ENCODE measurements around the gene GABRB1. TPM values are rescaled to one million over a fixed set of nuclear protein-coding genes. Genes with fewer than 3 reads are reported as not detected.

Gene GABRB1
- total RNA-seq, 1 experiment from 2014 or later, result not detected

- no peaks in the 10 kb centered on the region for H3K36me3 ChIP-seq (ENCODE audit: low read depth, low read length)
- POLR2A ChIA-PET (ENCODE audit: unreplicated experiment), result no interaction called here
- no peaks in the 10 kb centered on the region for H3K9me2 ChIP-seq (replicated peaks; ENCODE audit: low read length)
- no peak overlapping the region for H3K27ac ChIP-seq (ENCODE audit: low read length)
- no peak overlapping the region for H3K9ac ChIP-seq (ENCODE audit: low read length)
- intact Hi-C loops (cut with micrococcal nuclease), result no loop called here
- no peaks in the 10 kb centered on the region for H4K20me1 ChIP-seq (ENCODE audit: low read length)
- DNase-seq (no peak), ATAC-seq (no peak)
- no TSS peak for BruUV-seq (replicated peaks)
- H3K79me2 ChIP-seq (ENCODE audit: low read length), result no peaks in the 10 kb centered on the region
- H3K4me1 ChIP-seq (ENCODE audit: insufficient read depth, low read length), result no peaks in the 10 kb centered on the region
- CTCF ChIA-PET, result no interaction called here
- no peak overlapping the region for H3K4me2 ChIP-seq (ENCODE audit: low read length)
- no peak overlapping the region for H2AFZ ChIP-seq (ENCODE audit: low read length)
- H3K4me3 ChIP-seq (ENCODE audit: low read length), result no peak overlapping the region
- TF ChIP-seq, protein P1, sequence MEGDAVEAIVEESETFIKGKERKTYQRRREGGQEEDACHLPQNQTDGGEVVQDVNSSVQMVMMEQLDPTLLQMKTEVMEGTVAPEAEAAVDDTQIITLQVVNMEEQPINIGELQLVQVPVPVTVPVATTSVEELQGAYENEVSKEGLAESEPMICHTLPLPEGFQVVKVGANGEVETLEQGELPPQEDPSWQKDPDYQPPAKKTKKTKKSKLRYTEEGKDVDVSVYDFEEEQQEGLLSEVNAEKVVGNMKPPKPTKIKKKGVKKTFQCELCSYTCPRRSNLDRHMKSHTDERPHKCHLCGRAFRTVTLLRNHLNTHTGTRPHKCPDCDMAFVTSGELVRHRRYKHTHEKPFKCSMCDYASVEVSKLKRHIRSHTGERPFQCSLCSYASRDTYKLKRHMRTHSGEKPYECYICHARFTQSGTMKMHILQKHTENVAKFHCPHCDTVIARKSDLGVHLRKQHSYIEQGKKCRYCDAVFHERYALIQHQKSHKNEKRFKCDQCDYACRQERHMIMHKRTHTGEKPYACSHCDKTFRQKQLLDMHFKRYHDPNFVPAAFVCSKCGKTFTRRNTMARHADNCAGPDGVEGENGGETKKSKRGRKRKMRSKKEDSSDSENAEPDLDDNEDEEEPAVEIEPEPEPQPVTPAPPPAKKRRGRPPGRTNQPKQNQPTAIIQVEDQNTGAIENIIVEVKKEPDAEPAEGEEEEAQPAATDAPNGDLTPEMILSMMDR (conservative IDR thresholded peaks at IDR 0.05; ENCODE audit: low read depth, low read length), result no peak
- TF ChIP-seq EZH2phosphoT487 (IDR thresholded peaks at IDR 0.05; ENCODE audit: borderline replicate concordance, low read length), result no peak
- TF ChIP-seq EZH2 (IDR thresholded peaks at IDR 0.05; ENCODE audit: low read length, unreplicated experiment), result no peak
- no peaks in the 10 kb centered on the region for H3K9me3 ChIP-seq (ENCODE audit: low read length)
- H3F3A ChIP-seq (ENCODE audit: low read length, unreplicated experiment), result no peaks in the 10 kb centered on the region
- H3K27me3 ChIP-seq (ENCODE audit: low read length), result no peaks in the 10 kb centered on the region
These were observed 420.3 kb downstream of the GABRB1 start for GRCh38 chr4:47451657-47452056.

DNA sequence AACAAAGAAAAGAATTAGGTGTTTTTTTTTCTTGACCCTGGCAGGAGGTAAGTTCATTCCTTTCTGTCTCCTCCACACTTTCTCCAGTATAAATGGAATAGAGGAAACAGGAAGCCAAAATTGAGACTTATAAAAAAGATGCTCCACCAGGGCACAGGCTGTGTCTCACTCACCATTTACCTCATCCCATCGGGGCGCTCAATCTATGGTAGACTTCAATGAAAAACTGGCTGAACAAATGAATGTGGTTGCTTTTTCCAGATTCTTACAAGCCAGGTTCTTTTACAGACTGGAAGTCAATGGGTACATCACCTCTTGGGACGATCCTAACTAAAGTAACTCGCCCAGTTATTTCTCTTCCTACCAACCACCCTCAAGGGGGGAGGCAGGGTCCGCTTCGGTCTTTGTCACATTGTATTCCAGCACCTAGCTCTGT, 431.4 kb downstream of the GABRB1 start:
- Histone ChIP-seq H3K4me1 (ENCODE audit: insufficient read depth, low read length) (no peaks in the 10 kb centered on the region; the same call in 1 of the 2 replicates), H3K9me3 (ENCODE audit: low read length) (no peaks in the 10 kb centered on the region), H3K27me3 (ENCODE audit: low read length) (no peaks in the 10 kb centered on the region), H3K4me2 (ENCODE audit: low read length) (peak overlapping the region; percentile 81), H3K4me3 (ENCODE audit: low read length) (peak overlapping the region; percentile 70), H3K9ac (ENCODE audit: low read length) (peak overlapping the region; percentile 70), H3F3A (ENCODE audit: low read length, unreplicated experiment) (no peaks in the 10 kb centered on the region), H3K79me2 (ENCODE audit: low read length) (no peaks in the 10 kb centered on the region), H3K9me2 (replicated peaks; ENCODE audit: low read length) (no peaks in the 10 kb centered on the region), H2AFZ (ENCODE audit: low read length) (peak overlapping the region; percentile 96), H3K36me3 (ENCODE audit: low read depth, low read length) (no peaks in the 10 kb centered on the region), H3K27ac (ENCODE audit: low read length) (no peak overlapping the region), H4K20me1 (ENCODE audit: low read length) (no peaks in the 10 kb centered on the region)
- CTCF ChIA-PET, result interaction anchor here (0.9 kb wide), 1 partner anchor 23 kb away, joined by 3 read pairs; the partner anchor contains the start of gene ATP10D
- ATAC-seq (peak; percentile 8), DNase-seq (no peak)
- TF ChIP-seq, protein P1 (conservative IDR thresholded peaks at IDR 0.05; ENCODE audit: low read depth, low read length), result no peak
- TF ChIP-seq EZH2 (IDR thresholded peaks at IDR 0.05; ENCODE audit: low read length, unreplicated experiment), result no peak
- TF ChIP-seq EZH2phosphoT487 (IDR thresholded peaks at IDR 0.05; ENCODE audit: borderline replicate concordance, low read length), result no peak
- intact Hi-C loops (cut with micrococcal nuclease), result loop anchor here (1.0 kb wide), 1 partner anchor 22 kb away; the partner anchor contains the start of gene ATP10D
- TSS peak; percentile 51 for BruUV-seq (replicated peaks)
- POLR2A ChIA-PET (ENCODE audit: unreplicated experiment), result interaction anchor here (0.7 kb wide), 1 partner anchor 103 kb away, joined by 4 read pairs; no protein-coding TSS in a partner anchor

DNA sequence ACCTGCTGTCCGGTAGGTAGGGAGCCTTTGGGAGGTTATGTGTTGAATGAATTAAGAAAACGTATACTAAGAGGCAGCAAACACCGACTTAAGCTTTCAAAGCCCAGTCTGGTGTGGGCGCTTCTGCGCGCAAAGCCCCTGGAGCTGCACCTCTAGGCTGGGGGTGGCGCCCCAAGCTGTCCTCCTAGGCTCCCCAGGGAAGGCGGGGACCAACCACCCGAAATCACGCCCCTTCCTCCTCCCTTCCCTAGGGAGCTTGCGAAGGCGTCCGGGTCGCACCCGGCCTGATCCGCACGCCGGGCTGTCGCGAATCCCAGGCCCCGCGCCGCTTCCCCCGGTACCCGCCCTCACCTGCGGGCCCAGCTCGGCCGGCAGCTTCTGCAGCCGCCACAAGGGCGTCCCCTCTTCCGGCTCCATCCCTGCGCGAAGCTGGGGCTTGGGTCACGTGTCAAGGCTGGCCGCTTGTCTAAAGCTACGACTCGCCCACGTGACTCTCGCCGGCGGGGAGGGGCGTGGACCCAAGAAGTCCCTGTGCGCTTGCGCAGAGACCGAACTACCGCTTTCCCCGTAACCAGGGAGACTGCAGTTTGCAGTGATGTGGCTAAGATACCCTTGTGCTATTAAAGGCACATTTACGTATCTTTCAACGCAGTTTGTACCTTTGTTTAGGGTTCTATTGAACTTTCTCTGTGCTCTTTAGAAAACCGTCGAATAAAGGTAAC, 432.0 kb downstream of the GABRB1 start, which contains the start of gene COMMD8:
TSS of gene COMMD8 (minus strand) at position 468 of the 722 bp plus-strand sequence. CDS start at position 417, 51 bp downstream.
- Histone ChIP-seq H3K9me3 (ENCODE audit: low read length) (no peaks in the 10 kb centered on the region), H3K27ac (ENCODE audit: low read length) (no peak within 1 kb of the TSS), H4K20me1 (ENCODE audit: low read length) (no peaks in the 10 kb centered on the region), H3K9ac (ENCODE audit: low read length) (peak within 1 kb of the TSS; percentile 70), H3K4me1 (ENCODE audit: insufficient read depth, low read length) (no peaks in the 10 kb centered on the region; the same call in 1 of the 2 replicates), H3K79me2 (ENCODE audit: low read length) (no peaks in the 10 kb centered on the region), H3K27me3 (ENCODE audit: low read length) (no peaks in the 10 kb centered on the region), H3K4me3 (ENCODE audit: low read length) (peak within 1 kb of the TSS; percentile 70), H3F3A (ENCODE audit: low read length, unreplicated experiment) (no peaks in the 10 kb centered on the region), H3K36me3 (ENCODE audit: low read depth, low read length) (no peaks in the 10 kb centered on the region), H3K9me2 (replicated peaks; ENCODE audit: low read length) (no peaks in the 10 kb centered on the region), H3K4me2 (ENCODE audit: low read length) (peak within 1 kb of the TSS; percentile 81), H2AFZ (ENCODE audit: low read length) (peak within 1 kb of the TSS; percentile 96)
- POLR2A ChIA-PET (ENCODE audit: unreplicated experiment), result interaction anchor here (0.7 kb wide), 1 partner anchor 103 kb away, joined by 4 read pairs; no protein-coding TSS in a partner anchor
- ATAC-seq, result peak; percentile 95
- intact Hi-C loops (cut with micrococcal nuclease), result loop anchor here (1.0 kb wide), 1 partner anchor 22 kb away; the partner anchor contains the start of gene ATP10D
- DNase-seq, result peak; percentile 82
- TF ChIP-seq EZH2 (IDR thresholded peaks at IDR 0.05; ENCODE audit: low read length, unreplicated experiment), result no peak
- TF ChIP-seq, protein P1 (conservative IDR thresholded peaks at IDR 0.05; ENCODE audit: low read depth, low read length), result no peak
- no peak for TF ChIP-seq EZH2phosphoT487 (IDR thresholded peaks at IDR 0.05; ENCODE audit: borderline replicate concordance, low read length)
- CTCF ChIA-PET, result interaction anchor here (0.9 kb wide), 1 partner anchor 22 kb away, joined by 3 read pairs; the partner anchor contains the start of gene ATP10D
- no TSS peak for BruUV-seq (replicated peaks)
